AG04450 (cell line): Measurements from ENCODE around the gene GRIN1. TPM values are rescaled to one million over a fixed set of nuclear protein-coding genes. Genes with fewer than 3 reads are reported as not detected.

Experiments used
- CTCF ChIA-PET: fragments of 300-600, 350-600 bp; formaldehyde crosslinking; extraction: SDS; loops from one replicate; lab custom pipeline; 2022; ENCODE audit warnings: antibody characterized with exemption, inconsistent platforms; lab: Charles Lee
- POLR2A ChIA-PET: fragments of 350-600 bp; formaldehyde crosslinking; extraction: SDS; loops from one replicate; lab custom pipeline; 2021; ENCODE audit warnings: antibody characterized with exemption, inconsistent platforms; lab: Yijun Ruan, JAX
- DNase-seq: peaks from one replicate; pipeline ENCODE4 v3.0.0-alpha.2; 2011; ENCODE audit warnings: low read depth, low spot score
- H3K27ac ChIP-seq: one replicate; pipeline ENCODE4 v1.5.1; 2012; ENCODE audit warnings: low read depth, low read length, control low read depth
- H3K27me3 ChIP-seq: one replicate; pipeline ENCODE4 v1.6.0; 2012; ENCODE audit warnings: low read length; ENCODE audit not compliant: control insufficient read depth, insufficient read depth
- H3K4me3 ChIP-seq: 2 replicates; pipeline ENCODE4 v1.5.1; 2011; ENCODE audit warnings: mild to moderate bottlenecking, low read depth, low read length, control low read depth
- H3K9me3 ChIP-seq: 2 replicates; pipeline ENCODE4 v1.5.1; 2012; ENCODE audit warnings: low read length; ENCODE audit not compliant: control insufficient read depth, insufficient read depth
- CTCF ChIP-seq: IDR thresholded peaks from 2 replicates; pipeline ENCODE4 v1.5.1; 2011; ENCODE audit warnings: low read depth, low read length, control low read depth, inconsistent platforms
- polyA plus RNA-seq: library from polyadenylated mRNA; depleted of rRNA; stranded (reverse); fragments of >200 nt; gene quantifications from 2 replicates; pipeline ENCODE4 v1.2.3, GENCODE V29; 2011

The GRIN1 gene
- polyA plus RNA-seq, 1 experiment = not detected

GRCh38 chr9:137194909-137195308 lies 56.0 kb downstream of the GRIN1 start:
- no peak for DNase-seq
- Histone ChIP-seq H3K9me3 (no peaks in the 10 kb centered on the region; the same call in 1 of the 2 replicates), H3K27ac (no peak overlapping the region), H3K27me3 (no peaks in the 10 kb centered on the region), H3K4me3 (no peak overlapping the region)
- CTCF ChIA-PET = interaction anchor here (1.5 kb wide), 1 partner anchor 42 kb away, joined by 4 read pairs; no protein-coding TSS in a partner anchor
- no peak for TF ChIP-seq CTCF
- POLR2A ChIA-PET = interaction anchor here (1.0 kb wide), 1 partner anchor 46 kb away, joined by 4 read pairs; the partner anchor contains the start of gene TUBB4B

GRCh38 chr9:137195525-137196220 lies 56.7 kb downstream of the GRIN1 start:
- Histone ChIP-seq H3K9me3 (no peaks in the 10 kb centered on the region; the same call in 1 of the 2 replicates), H3K4me3 (no peak overlapping the region), H3K27me3 (no peaks in the 10 kb centered on the region), H3K27ac (no peak overlapping the region)
- TF ChIP-seq CTCF = no peak
- ChIA-PET POLR2A (interaction anchor here (1.0 kb wide), 1 partner anchor 45 kb away, joined by 4 read pairs; the partner anchor contains the start of gene TUBB4B), CTCF (no interaction called here)
- DNase-seq = no peak

GRCh38 chr9:137198051-137198901 lies 59.3 kb downstream of the GRIN1 start:
- no peak for TF ChIP-seq CTCF
- DNase-seq = no peak
- H3K4me3 ChIP-seq = peak overlapping the region; percentile 12; the same call in 1 of the 2 replicates
- ChIA-PET POLR2A (interaction anchor here (1.4 to 2.4 kb wide), 2 partner anchors 9 to 42 kb away, joined by 7 to 13 read pairs; partner anchors contain the start of gene TUBB4B), CTCF (interaction anchor here (0.5 to 1.3 kb wide), 2 partner anchors 9 kb away, joined by 3 to 4 read pairs; no protein-coding TSS in a partner anchor)
- H3K27ac ChIP-seq = no peak overlapping the region
- H3K9me3 ChIP-seq = no peaks in the 10 kb centered on the region; the same call in 1 of the 2 replicates
- H3K27me3 ChIP-seq = no peaks in the 10 kb centered on the region

- CTCF ChIA-PET = interaction anchor here (0.8 kb wide), 1 partner anchor 38 kb away, joined by 5 read pairs; no protein-coding TSS in a partner anchor
- no peaks in the 10 kb centered on the region; the same call in 1 of the 2 replicates for H3K9me3 ChIP-seq
- DNase-seq = no peak
- no peak for TF ChIP-seq CTCF
- POLR2A ChIA-PET = interaction anchor here (0.6 to 2.4 kb wide), 4 partner anchors 10 to 68 kb away, joined by 3 to 13 read pairs (median 6); partner anchors contain the start of gene TUBB4B
- no peak overlapping the region for H3K27ac ChIP-seq
- H3K27me3 ChIP-seq = no peaks in the 10 kb centered on the region
- H3K4me3 ChIP-seq = peak overlapping the region; percentile 56
Observed at GRCh38 chr9:137198902-137199283, 59.9 kb downstream of the GRIN1 start.
